IMR-90 (cell line): ENCODE measurements around the gene FCRLA. TPM values are rescaled to one million over a fixed set of nuclear protein-coding genes. Genes with fewer than 3 reads are reported as not detected.

Experiments
- ATAC-seq: fragments of 200-7000 bp; cut with Tn5 transposase; 2 replicates; pipeline ENCODE4 v1.9.1; 2020; ENCODE audit warnings: low read depth, mild to moderate bottlenecking, moderate library complexity
- BruUV-seq: library from RNA; stranded (reverse); fragments of 400-500 nt; replicated peaks from 2 replicates; lab custom pipeline; 2021; lab: Mats Ljungman, UMichigan
- CTCF ChIA-PET: fragments of 300-600 bp; formaldehyde crosslinking; extraction: SDS; loops from one replicate; lab custom pipeline; 2021; ENCODE audit warnings: antibody characterized with exemption; lab: Yijun Ruan, JAX
- POLR2A ChIA-PET: fragments of 300-600 bp; sonication (Branson Sonifier 250); formaldehyde crosslinking; loops from one replicate; lab custom pipeline; 2022; ENCODE audit warnings: antibody characterized with exemption; ENCODE audit not compliant: unreplicated experiment; lab: Charles Lee
- DNase-seq: peaks from one replicate; pipeline ENCODE4 v3.0.0; 2013
- H2AFZ ChIP-seq: replicated peaks from 2 replicates; pipeline ENCODE3; 2013; ENCODE audit warnings: low read length, mild to moderate bottlenecking; ENCODE audit not compliant: poor library complexity
- H2AK5ac ChIP-seq: 2 replicates; pipeline ENCODE4 v1.6.1; 2013; ENCODE audit warnings: low read depth, low read length, inconsistent platforms
- H2AK9ac ChIP-seq: replicated peaks from 2 replicates; pipeline ENCODE3; 2013; ENCODE audit warnings: mild to moderate bottlenecking, low read depth, low read length, moderate library complexity; ENCODE audit not compliant: poor library complexity
- H2BK120ac ChIP-seq: 2 replicates; pipeline ENCODE4 v1.6.1; 2013; ENCODE audit warnings: low read depth, low read length, inconsistent platforms
- H2BK15ac ChIP-seq: 3 replicates; pipeline ENCODE4 v1.6.1; 2013; ENCODE audit warnings: low read depth, low read length, inconsistent platforms
- H2BK20ac ChIP-seq: 2 replicates; pipeline ENCODE4 v1.6.1; 2013; ENCODE audit warnings: low read depth, mild to moderate bottlenecking, inconsistent platforms, low read length, moderate library complexity
- H2BK5ac ChIP-seq: 2 replicates; pipeline ENCODE4 v1.6.1; 2013; ENCODE audit warnings: mild to moderate bottlenecking, low read depth, low read length, inconsistent platforms; ENCODE audit not compliant: poor library complexity, severe bottlenecking
- H3K14ac ChIP-seq: replicated peaks from 2 replicates; pipeline ENCODE4 v1.6.1; 2013; ENCODE audit warnings: low read depth, low read length, inconsistent platforms
- H3K18ac ChIP-seq: 2 replicates; pipeline ENCODE4 v1.6.1; 2013; ENCODE audit warnings: low read depth, low read length, control low read depth
- H3K23ac ChIP-seq: 2 replicates; pipeline ENCODE4 v1.6.1; 2013; ENCODE audit warnings: low read depth, low read length, inconsistent platforms
- H3K27ac ChIP-seq: 2 replicates; pipeline ENCODE4 v1.5.1; 2013; ENCODE audit warnings: mild to moderate bottlenecking, control low read depth, low read length; ENCODE audit not compliant: insufficient read depth
- H3K27me3 ChIP-seq: 2 replicates; pipeline ENCODE4 v1.6.1; 2013; ENCODE audit warnings: low read length; ENCODE audit not compliant: control insufficient read depth, insufficient read depth
- H3K36me3 ChIP-seq: 2 replicates; pipeline ENCODE4 v1.6.1; 2013; ENCODE audit warnings: low read length, mixed read lengths; ENCODE audit not compliant: control insufficient read depth, insufficient read depth
- H3K4ac ChIP-seq: 2 replicates; pipeline ENCODE4 v1.6.1; 2013; ENCODE audit warnings: low read depth, low read length, inconsistent platforms
- H3K4me1 ChIP-seq: 2 replicates; pipeline ENCODE4 v1.6.1; 2013; ENCODE audit warnings: low read length, mixed read lengths; ENCODE audit not compliant: control insufficient read depth, insufficient read depth
- H3K4me2 ChIP-seq: 2 replicates; pipeline ENCODE4 v1.6.1; 2013; ENCODE audit warnings: low read depth, mild to moderate bottlenecking, control low read depth, low read length, moderate library complexity
- H3K4me3 ChIP-seq: 2 replicates; pipeline ENCODE4 v1.5.1; 2013; ENCODE audit warnings: low read depth, mild to moderate bottlenecking, control low read depth, low read length, moderate library complexity; ENCODE audit not compliant: insufficient read depth
- H3K56ac ChIP-seq: 2 replicates; pipeline ENCODE4 v1.6.1; 2013; ENCODE audit warnings: low read length, inconsistent platforms; ENCODE audit not compliant: insufficient read depth; ENCODE audit errors: extremely low read depth
- H3K79me1 ChIP-seq, 2 experiments: 2 replicates each; pipeline ENCODE4 v1.6.1; 2013; ENCODE audit warnings: low read length in 2 of 2, inconsistent platforms in 1 of 2, low read depth in 1 of 2
- H3K9ac ChIP-seq: 2 replicates; pipeline ENCODE4 v1.6.1; 2013; ENCODE audit warnings: low read depth, low read length, control low read depth
- H3K9me1 ChIP-seq: 2 replicates; pipeline ENCODE4 v1.6.1; 2013; ENCODE audit warnings: low read length, inconsistent platforms; ENCODE audit not compliant: insufficient read depth
- H3K9me3 ChIP-seq: 2 replicates; pipeline ENCODE4 v1.6.1; 2013; ENCODE audit warnings: low read length; ENCODE audit not compliant: control insufficient read depth, insufficient read depth
- H4K20me1 ChIP-seq: 2 replicates; pipeline ENCODE4 v1.6.1; 2013; ENCODE audit warnings: low read length, inconsistent platforms; ENCODE audit not compliant: insufficient read depth
- H4K5ac ChIP-seq: 2 replicates; pipeline ENCODE4 v1.6.1; 2013; ENCODE audit warnings: mild to moderate bottlenecking, low read depth, low read length, control low read depth
- H4K8ac ChIP-seq, 2 experiments: 2 replicates each; pipeline ENCODE4 v1.6.1; 2013; ENCODE audit warnings: low read depth in 2 of 2, low read length in 2 of 2, control low read depth in 1 of 2, inconsistent platforms in 1 of 2
- H4K91ac ChIP-seq: 2 replicates; pipeline ENCODE4 v1.6.1; 2013; ENCODE audit warnings: low read depth, low read length, inconsistent platforms; ENCODE audit not compliant: insufficient read depth
- BHLHE40 ChIP-seq: fragments of 150-350 bp; IDR thresholded peaks from 2 replicates; pipeline ENCODE4 v1.6.1; 2016; ENCODE audit warnings: mild to moderate bottlenecking, low read depth, low read length
- CEBPB ChIP-seq: IDR thresholded peaks from 2 replicates; pipeline ENCODE4 v1.6.1; 2012; ENCODE audit warnings: low read depth, low read length, improper control_type of control experiment
- CTCF ChIP-seq: conservative IDR thresholded peaks from 2 replicates; pipeline ENCODE4 v1.5.1; 2012; ENCODE audit warnings: mild to moderate bottlenecking, low read depth, low read length, improper control_type of control experiment
- ELK1 ChIP-seq: fragments of 150-350 bp; IDR thresholded peaks from 2 replicates; pipeline ENCODE4 v1.6.1; 2016; ENCODE audit warnings: low read depth, mild to moderate bottlenecking, low read length, moderate library complexity, borderline replicate concordance
- FOS ChIP-seq: fragments of 150-350 bp; IDR thresholded peaks from 2 replicates; pipeline ENCODE4 v1.6.1; 2016; ENCODE audit warnings: low read depth, low read length
- MAFK ChIP-seq: IDR thresholded peaks from 2 replicates; pipeline ENCODE4 v1.6.1; 2012; ENCODE audit warnings: low read depth, low read length, improper control_type of control experiment
- NFE2L2 ChIP-seq: fragments of 150-350 bp; IDR thresholded peaks from 2 replicates; pipeline ENCODE4 v1.6.1; 2016; ENCODE audit warnings: low read depth, mild to moderate bottlenecking, low read length
- POLR2A ChIP-seq: IDR thresholded peaks from 2 replicates; pipeline ENCODE4 v1.6.1; 2012; ENCODE audit warnings: mild to moderate bottlenecking, low read depth, low read length
- RAD21 ChIP-seq: IDR thresholded peaks from 2 replicates; pipeline ENCODE4 v1.6.1; 2012; ENCODE audit warnings: low read length, improper control_type of control experiment
- RFX5 ChIP-seq: IDR thresholded peaks from 2 replicates; pipeline ENCODE4 v1.8.0; 2012; ENCODE audit warnings: low read depth, mild to moderate bottlenecking, low read length, moderate library complexity
- SMC3 ChIP-seq: fragments of 150-350 bp; IDR thresholded peaks from 2 replicates; pipeline ENCODE4 v1.6.1; 2016; ENCODE audit warnings: low read depth, mild to moderate bottlenecking, antibody characterized with exemption, low read length, moderate library complexity
- USF2 ChIP-seq: fragments of 150-350 bp; IDR thresholded peaks from 2 replicates; pipeline ENCODE4 v1.6.1; 2017; ENCODE audit warnings: mild to moderate bottlenecking, antibody characterized with exemption, low read length, low read depth
- WGBS, 2 experiments: methylation state at CpG; one replicate each; pipeline versions ENCODE4 v1.1.5 to v1.1.7; 2013; ENCODE audit warnings: missing lambda C conversion rate in 2 of 2; ENCODE audit not compliant: insufficient read length in 1 of 2; ENCODE audit errors: extremely low coverage in 2 of 2; 5-methylcytosine and 5-hydroxymethylcytosine counted together
- dilution Hi-C: fragments of 300-500 bp; cut with HindIII; formaldehyde crosslinking; loops from one replicate; pipeline ENCODE4 v1.14.3; 2018; ENCODE audit warnings: low sequenced_read_pairs; ENCODE audit not compliant: unreplicated experiment
- in situ Hi-C: fragments of 300-500 bp; cut with MboI; formaldehyde crosslinking; loops from 3 replicates; pipeline ENCODE4 v1.14.3; 2019; ENCODE audit warnings: low sequenced_read_pairs, inconsistent platforms, mixed read lengths
- intact Hi-C: fragments of 100-400 bp; cut with micrococcal nuclease; formaldehyde crosslinking; loops from 2 replicates; pipeline ENCODE4 v1.10.0; 2022
- polyA plus RNA-seq, 3 experiments: library from polyadenylated mRNA; depleted of rRNA; stranded (reverse); fragments of >200 nt; gene quantifications; 2 replicates each; pipeline ENCODE4 v1.2.3, GENCODE V29; 2012; ENCODE audit warnings: low replicate concordance in 1 of 3
- total RNA-seq: library from RNA; depleted of rRNA; stranded (reverse); fragments of >200 nt; gene quantifications from 2 replicates; pipeline ENCODE4 v1.2.3, GENCODE V29; 2012

Gene FCRLA
- total and polyA plus RNA-seq, 2 of the 4 experiments (the other 2 are of a cell fraction), result 0.36 TPM

GRCh38 chr1:161706113-161706481 lies 932 bp upstream of the FCRLA start:
- Histone ChIP-seq H3K9me1 (peaks cover 6% of the 10 kb centered on the region; the same call in 1 of the 2 replicates), H3K27ac (peak overlapping the region; percentile 19; the same call in 1 of the 2 replicates), H3K23ac (peak overlapping the region; percentile 30; the same call in 1 of the 2 replicates), H3K18ac (peak overlapping the region; percentile 48; the same call in 1 of the 2 replicates), H3K27me3 (no peaks in the 10 kb centered on the region), H3K4ac (peak overlapping the region; percentile 61), H3K4me3 (no peak overlapping the region), H4K91ac (peak overlapping the region; percentile 27), H3K14ac (peak overlapping the region; percentile 38), H4K20me1 (peaks cover 4% of the 10 kb centered on the region; the same call in 1 of the 2 replicates), H2BK5ac (peak overlapping the region; percentile 61), H3K56ac (peak overlapping the region; percentile 33; the same call in 1 of the 2 replicates), H2BK20ac (peak overlapping the region; percentile 47; the same call in 1 of the 2 replicates), H3K4me2 (peak overlapping the region; percentile 15; the same call in 1 of the 2 replicates), H3K9me3 (no peaks in the 10 kb centered on the region), H4K8ac (peak overlapping the region; percentile 6 to 61; a peak in 3 of 4 replicates), H2AK9ac (peak overlapping the region; percentile 2), H3K79me1 (no peaks in the 10 kb centered on the region), H2AK5ac (peak overlapping the region; percentile 75), H2AFZ (peak overlapping the region; percentile 88), H3K4me1 (peaks cover 11% of the 10 kb centered on the region), H3K36me3 (no peaks in the 10 kb centered on the region), H3K9ac (no peak overlapping the region), H2BK15ac (peak overlapping the region; percentile 17; the same call in 1 of the 3 replicates), H4K5ac (peak overlapping the region; percentile 13; the same call in 1 of the 2 replicates), H2BK120ac (peak overlapping the region; percentile 67)
- BruUV-seq, result no TSS peak
- POLR2A ChIA-PET, result no interaction called here
- in situ Hi-C loops (no loop called here), dilution Hi-C loops (no loop called here), intact Hi-C loops (no loop called here)
- ATAC-seq, result peak; percentile 45
- peak; percentile 75 for DNase-seq
- WGBS, 2 experiments, result no CpG with 5 or more reads among the region's 3 CpGs
- CTCF ChIA-PET, result no interaction called here
- TF ChIP-seq MAFK (no peak), RFX5 (no peak), CEBPB (no peak), POLR2A (no peak), RAD21 (no peak), CTCF (no peak), SMC3 (no peak), FOS (no peak), NFE2L2 (no peak), BHLHE40 (no peak), ELK1 (no peak), USF2 (no peak)
